ENCODE results near the gene OR4K17. TPM values are rescaled to one million over a fixed set of nuclear protein-coding genes. Genes with fewer than 3 reads are reported as not detected.

OR4K17 gene
- total RNA-seq, 2 donors from 2014 or later: not detected

Other genes starting within 250 kb of the OR4K17 start
- not detected for gene OR4K2, start 235.6 kb upstream of the OR4K17 start, total RNA-seq
- gene OR4K5, start 190.1 kb upstream of the OR4K17 start, total RNA-seq: not detected
- not detected for gene OR4K1, start 179.8 kb upstream of the OR4K17 start, total RNA-seq
- not detected for gene OR4K15, start 135.1 kb upstream of the OR4K17 start, total RNA-seq
- gene OR4Q2, start 108.6 kb upstream of the OR4K17 start, total RNA-seq: not detected
- gene OR4K14, start 91.4 kb upstream of the OR4K17 start, total RNA-seq: not detected
- not detected for gene OR4K13, start 74.7 kb upstream of the OR4K17 start, total RNA-seq
- gene OR4L1, start 50.7 kb upstream of the OR4K17 start, total RNA-seq: not detected
- not detected for gene OR4N5, start 28.1 kb downstream of the OR4K17 start, total RNA-seq
- not detected for gene OR11G2, start 80.2 kb downstream of the OR4K17 start, total RNA-seq
- not detected for gene OR11H6, start 113.0 kb downstream of the OR4K17 start, total RNA-seq
- not detected for gene OR11H7, start 118.2 kb downstream of the OR4K17 start, total RNA-seq
- not detected for gene OR11H4, start 128.5 kb downstream of the OR4K17 start, total RNA-seq
- gene TTC5, start 195.2 kb downstream of the OR4K17 start, total RNA-seq: 10 to 100 TPM in 1 of 2 donors, 1 to 10 TPM in 1; 6.9 to 18.0 TPM
- 10 to 100 TPM; 53.5 to 93.4 TPM for gene CCNB1IP1, start 222.5 kb downstream of the OR4K17 start, total RNA-seq
- gene PARP2, start 232.9 kb downstream of the OR4K17 start, total RNA-seq: 10 to 100 TPM; 35.2 to 65.3 TPM

Measured in activated T-helper 17 cell treated with anti-CD3 and anti-CD28 coated beads, Interleukin-2, amount 50 U/mL, for 72 hours (primary cell).